GM19328 (cell line): ENCODE data around the gene TSEN2.
"Not testable (repeated sequence)": the region's sequence is repeated elsewhere in the genome, so short reads cannot be mapped to it uniquely, and the experiment has no call there.

ENCODE experiments used
- ATAC-seq: cut with Tn5 transposase; IDR thresholded peaks from one replicate; pipeline ENCODE4 v1.9.1; 2021; ENCODE audit warnings: mild to moderate bottlenecking, moderate library complexity; ENCODE audit not compliant: unreplicated experiment

Gene TSEN2

GRCh38 chr3:12451960-12452359 is 32.3 kb upstream of the TSEN2 start:
- no peak for ATAC-seq

GRCh38 chr3:12452361-12453330 is 31.6 kb upstream of the TSEN2 start:
- no peak for ATAC-seq

GRCh38 chr3:12454076-12454815 is 30.0 kb upstream of the TSEN2 start:
- ATAC-seq = no peak

- no peak for ATAC-seq
These were observed 29.5 kb upstream of the TSEN2 start for GRCh38 chr3:12454816-12455121.

GRCh38 chr3:12455740-12456139 is 28.5 kb upstream of the TSEN2 start:
- no peak for ATAC-seq

- no peak for ATAC-seq
These were observed 27.8 kb upstream of the TSEN2 start for GRCh38 chr3:12456441-12456840.

- not testable (repeated sequence) for ATAC-seq
These were observed 26.9 kb upstream of the TSEN2 start for GRCh38 chr3:12457380-12457779.

- ATAC-seq = no peak
These were observed 25.4 kb upstream of the TSEN2 start for GRCh38 chr3:12458901-12459300.

GRCh38 chr3:12460127-12460526 is 24.2 kb upstream of the TSEN2 start:
- no peak for ATAC-seq

- no peak for ATAC-seq
These were observed 23.1 kb upstream of the TSEN2 start for GRCh38 chr3:12461097-12461649.

GRCh38 chr3:12462159-12462947 is 21.9 kb upstream of the TSEN2 start:
- no peak for ATAC-seq

- no peak for ATAC-seq
These were observed 20.6 kb upstream of the TSEN2 start for GRCh38 chr3:12463686-12464085.

GRCh38 chr3:12464181-12464580 is 20.1 kb upstream of the TSEN2 start:
- no peak for ATAC-seq

- no peak for ATAC-seq
These were observed 19.0 kb upstream of the TSEN2 start for GRCh38 chr3:12465151-12465835.

- ATAC-seq = no peak
These were observed 18.4 kb upstream of the TSEN2 start for GRCh38 chr3:12465836-12466225.

GRCh38 chr3:12467746-12468145 is 16.5 kb upstream of the TSEN2 start:
- no peak for ATAC-seq

- no peak for ATAC-seq
These were observed 16.0 kb upstream of the TSEN2 start for GRCh38 chr3:12468276-12468675.

GRCh38 chr3:12468757-12469156 is 15.5 kb upstream of the TSEN2 start:
- ATAC-seq = no peak

- not testable (repeated sequence) for ATAC-seq
These were observed 15.1 kb upstream of the TSEN2 start for GRCh38 chr3:12469222-12469621.

- no peak for ATAC-seq
These were observed 14.2 kb upstream of the TSEN2 start for GRCh38 chr3:12470111-12470510.
